GM21717 (cell line): ENCODE measurements around the gene CREB5.

ENCODE experiments used
- ATAC-seq: cut with Tn5 transposase; IDR thresholded peaks from one replicate; pipeline ENCODE4 v1.9.1; 2021; ENCODE audit warnings: mild to moderate bottlenecking, moderate library complexity; ENCODE audit not compliant: unreplicated experiment

CREB5 gene

DNA sequence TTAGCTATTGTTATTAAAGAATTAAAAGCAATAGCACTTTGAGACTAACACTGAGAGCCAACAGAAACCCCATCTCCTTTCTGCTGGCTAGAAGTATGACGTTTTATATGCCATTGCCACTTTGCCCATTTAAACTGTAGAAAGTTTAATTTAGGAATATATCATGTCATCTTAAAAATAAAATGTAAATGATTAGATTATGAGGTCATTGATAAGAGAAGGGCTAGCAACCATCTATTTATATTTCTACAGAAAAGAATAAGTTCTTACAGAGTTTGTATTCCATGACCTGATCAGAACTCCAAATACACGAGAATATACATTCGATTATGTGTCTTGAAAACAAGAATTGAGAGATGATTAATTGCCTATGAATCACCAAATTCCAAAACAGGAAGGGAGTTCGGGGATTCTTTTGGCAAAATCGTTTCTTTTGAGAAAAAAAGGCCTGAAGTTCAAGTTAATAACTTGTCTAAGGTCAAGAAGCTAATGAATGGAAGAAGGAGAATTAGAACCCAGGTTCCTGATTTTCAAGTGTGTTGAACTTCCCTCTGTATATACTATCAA, 318.9 kb downstream of the CREB5 start:
- ATAC-seq: no peak

DNA sequence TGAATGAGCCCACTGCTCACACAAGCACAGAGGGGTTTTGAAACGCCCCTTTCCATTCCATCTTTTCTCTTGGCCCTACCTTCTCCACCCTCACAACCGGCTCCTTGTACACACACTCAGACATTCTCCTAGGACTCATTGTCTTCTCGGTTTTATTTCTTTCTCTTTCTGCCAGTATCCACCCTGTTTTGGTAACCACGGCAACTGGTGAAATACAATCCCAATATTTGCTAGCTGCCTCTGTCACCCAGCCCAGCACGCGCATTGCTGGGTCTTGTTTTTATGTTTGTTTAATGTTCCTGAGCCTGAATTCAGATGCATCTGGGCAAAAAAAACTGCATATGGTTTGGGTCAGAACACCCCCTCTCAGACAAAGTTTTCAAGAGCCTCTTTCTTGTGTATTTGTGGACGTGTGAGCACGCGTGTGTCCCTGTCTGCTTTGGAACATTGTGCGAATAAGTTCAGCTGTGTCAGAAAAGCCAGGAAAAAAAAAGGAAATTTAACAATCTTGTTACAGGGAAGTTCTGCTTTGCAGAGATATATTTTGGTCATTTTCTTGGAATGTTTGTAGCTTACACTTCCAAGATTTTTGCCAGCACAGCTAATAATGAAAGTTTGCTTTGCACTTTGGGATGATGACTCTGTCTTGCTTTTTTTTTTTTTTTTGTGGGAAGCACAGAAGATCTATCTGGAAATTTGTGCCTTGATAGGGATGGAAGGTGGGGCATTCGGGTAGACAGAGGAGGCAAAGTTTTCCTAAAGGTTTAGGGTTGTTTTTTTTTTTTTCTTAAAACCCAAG, 320.0 kb downstream of the CREB5 start:
- no peak for ATAC-seq

DNA sequence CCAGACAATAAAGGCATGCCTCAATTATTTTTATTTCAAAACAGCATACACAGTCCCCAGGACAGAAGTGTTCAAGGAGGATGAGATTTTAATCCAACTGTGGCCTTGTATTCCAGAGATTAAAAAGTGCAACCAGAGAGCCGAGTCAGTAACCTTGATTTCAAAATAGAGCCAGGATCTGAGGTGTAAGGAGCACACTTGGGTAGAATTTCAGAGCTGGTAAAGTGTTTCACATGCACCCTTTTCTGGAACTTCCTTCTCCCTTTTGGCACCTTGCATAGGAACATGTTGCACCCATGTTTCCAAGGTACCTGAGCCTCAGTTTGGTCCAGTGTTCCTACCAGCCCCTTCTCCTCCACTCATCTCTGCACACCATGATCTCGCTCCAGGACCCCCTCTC, 320.7 kb downstream of the CREB5 start:
- no peak for ATAC-seq

DNA sequence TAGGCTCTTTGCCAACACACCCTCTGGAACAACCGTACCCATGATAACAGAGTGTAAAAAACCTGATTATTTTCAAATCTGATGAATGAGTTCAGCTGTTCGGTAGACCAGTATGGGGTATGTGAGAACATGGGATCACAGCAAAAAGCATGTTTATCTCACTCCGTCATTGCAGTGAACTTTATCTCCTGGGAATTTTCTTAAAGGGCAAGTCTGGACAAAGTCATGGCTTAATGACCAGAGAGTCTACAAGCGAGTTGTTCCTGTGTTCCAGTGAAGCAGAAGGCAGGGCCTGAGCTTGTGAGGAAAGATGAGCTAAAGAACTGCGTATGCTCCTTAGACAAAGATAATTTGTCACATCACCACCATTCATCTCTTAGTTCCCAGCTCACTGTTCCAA, 326.1 kb downstream of the CREB5 start:
- no peak for ATAC-seq

DNA sequence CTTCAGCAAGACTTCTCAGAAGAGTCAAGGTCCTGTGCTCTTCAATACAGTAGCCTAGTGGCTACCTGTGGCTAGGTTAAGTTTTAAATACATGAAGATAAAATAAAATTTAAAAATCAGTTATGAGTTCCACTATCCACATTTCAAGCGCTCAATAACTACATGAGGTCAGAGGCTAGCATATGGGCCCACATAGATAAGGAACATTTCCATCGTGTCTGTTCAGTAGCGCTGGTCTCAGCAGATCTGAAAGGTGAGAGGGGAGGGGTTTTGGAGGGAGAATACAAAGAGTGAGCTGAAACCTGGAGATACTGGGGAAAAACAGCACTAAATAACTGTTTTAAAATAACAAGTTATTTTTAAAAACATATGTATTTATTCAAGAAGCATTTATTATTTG, 326.8 kb downstream of the CREB5 start:
- ATAC-seq: no peak

DNA sequence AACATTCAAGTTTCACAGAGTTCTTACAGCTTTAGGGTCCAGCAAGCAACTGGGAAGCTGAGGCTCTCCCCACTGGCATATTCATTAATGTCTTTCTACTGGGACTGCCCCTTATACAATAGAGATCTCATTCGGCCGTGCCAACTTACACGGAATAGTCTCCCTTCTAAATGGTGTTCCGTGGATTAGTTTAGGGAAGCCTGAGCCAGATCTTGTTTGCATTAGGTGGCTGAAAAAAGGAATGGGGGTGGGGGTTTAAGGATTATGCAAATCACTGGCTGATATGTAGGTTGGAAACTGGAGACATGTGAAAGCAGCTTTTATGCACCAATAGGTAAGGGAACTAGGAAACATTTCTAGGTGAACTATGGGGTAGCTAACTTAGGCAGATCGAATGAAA, 327.5 kb downstream of the CREB5 start:
- no peak for ATAC-seq

DNA sequence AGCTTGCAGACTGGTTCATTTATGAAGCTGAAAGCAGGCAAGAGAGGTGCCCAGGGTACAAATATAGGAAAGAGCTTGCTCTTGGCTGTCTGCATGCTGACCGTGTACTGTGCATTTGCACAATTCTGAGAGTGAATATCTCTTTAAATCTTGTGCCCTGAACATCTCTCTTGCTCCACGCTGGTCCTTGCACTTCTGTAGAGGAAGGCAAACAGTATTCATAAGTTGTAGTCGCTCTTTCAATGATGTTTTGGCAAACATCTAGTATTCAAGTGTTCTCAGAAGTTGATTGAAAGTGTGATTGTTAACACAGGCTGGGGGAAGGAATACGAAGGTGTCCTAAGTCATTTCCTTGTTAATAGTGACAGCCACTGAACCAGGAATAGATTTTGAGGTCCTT, 332.6 kb downstream of the CREB5 start:
- ATAC-seq: no peak

DNA sequence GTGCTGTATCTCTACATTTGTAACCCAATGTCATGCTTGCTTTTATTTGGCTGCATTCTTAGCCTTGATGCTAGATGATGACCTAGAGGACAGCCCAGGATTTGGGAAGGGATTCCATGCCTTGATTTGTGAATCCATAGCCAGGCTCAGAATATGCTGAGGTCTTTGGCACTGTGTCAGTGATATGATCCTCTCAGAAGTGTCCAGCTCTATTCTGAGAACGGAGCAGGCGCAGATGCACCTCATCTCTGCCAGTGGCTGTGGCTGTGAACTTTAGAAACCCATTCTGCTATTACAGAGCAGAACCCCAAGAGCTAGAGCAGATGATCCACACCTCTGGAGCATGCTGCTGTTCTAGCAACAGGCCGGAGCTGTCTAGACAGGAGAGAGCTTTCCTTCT, 333.0 kb downstream of the CREB5 start:
- no peak for ATAC-seq

DNA sequence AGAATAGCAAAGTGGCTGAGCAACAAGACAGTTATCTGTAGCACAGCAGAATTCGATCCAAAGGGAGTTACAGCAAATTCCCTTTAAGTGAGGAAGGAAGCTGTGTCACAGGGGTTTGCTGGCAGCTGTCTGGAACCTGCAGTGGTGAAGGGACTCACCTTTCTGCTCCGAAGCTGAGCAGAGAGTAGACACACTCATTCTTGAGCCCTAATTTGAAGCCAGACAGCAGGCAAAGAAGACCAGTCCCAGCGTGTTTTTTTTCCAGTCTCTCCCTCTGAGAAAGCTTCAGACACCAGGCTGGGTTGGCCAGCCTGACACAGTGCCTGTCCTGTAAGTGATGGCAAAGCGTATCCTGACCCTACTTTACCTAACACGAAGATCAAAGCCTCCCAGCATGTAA, 335.1 kb downstream of the CREB5 start:
- ATAC-seq: no peak

DNA sequence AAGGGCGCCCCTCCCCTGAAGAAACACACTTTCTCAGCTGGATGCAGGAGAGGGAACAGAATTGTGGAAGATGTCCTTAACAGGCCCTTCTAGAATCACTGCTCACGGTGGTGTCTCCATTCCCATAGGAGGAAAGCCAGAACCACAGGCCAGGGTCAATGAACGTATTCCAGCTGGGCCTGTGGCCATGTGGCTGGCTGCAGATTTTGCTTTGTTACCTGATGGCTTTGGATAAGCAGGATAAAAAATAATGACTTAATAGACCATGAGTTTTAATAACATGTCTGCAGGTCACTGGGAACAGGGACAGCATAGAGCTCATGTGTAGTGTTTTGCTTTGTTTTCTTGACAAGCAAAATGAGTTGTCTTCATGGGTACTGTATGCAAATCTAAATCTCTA, 335.5 kb downstream of the CREB5 start:
- ATAC-seq: no peak

DNA sequence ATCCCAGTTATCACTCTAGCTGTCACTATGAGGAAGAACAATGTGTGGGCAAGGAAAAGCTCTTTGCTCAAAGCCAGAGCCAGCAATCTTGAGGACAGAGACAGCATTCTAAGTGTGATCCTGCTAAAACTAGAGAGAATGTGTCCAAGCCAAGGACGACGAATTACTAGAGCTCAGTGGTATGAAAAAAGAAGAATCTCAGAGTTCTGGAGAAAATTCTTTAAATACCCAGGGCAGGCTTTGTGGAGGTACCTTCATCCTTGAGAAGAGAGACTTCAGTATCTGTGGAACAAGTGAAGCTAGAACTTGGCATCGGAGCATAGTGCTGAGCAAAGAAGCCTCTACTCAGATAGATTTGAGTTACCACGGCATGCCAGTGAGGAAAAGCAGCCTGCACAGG, 336.0 kb downstream of the CREB5 start:
- no peak for ATAC-seq

DNA sequence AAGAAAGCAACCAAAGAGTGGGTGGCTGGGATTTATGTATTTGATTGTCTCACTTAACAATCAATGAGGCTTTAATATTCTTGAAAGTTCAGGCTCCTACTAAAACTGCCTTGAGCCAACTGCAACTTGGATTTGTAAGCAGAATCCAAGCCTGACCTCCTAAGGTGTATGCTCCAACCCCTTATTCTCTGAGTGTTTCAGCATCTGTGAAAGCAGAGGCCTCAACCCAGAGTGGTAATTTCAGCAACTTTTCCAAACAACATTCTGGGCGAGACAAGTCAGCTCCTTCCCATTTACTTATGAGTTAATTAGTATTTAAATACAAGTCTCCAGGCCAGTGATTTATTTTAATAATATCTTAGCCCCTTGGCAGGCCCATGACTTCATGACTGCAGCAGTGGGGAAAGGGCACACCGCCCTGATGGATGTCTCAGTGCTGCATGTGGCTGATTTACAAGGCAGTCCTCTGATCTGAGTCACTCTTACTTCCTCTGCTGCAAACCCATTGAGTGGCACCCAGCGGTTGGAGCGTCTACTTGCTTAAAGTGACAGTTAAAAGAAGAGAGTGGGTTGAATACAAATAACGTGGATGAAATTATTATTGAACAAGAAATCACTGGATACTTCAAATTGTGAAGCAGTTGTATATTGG, 336.7 kb downstream of the CREB5 start:
- ATAC-seq: peak; percentile 67

DNA sequence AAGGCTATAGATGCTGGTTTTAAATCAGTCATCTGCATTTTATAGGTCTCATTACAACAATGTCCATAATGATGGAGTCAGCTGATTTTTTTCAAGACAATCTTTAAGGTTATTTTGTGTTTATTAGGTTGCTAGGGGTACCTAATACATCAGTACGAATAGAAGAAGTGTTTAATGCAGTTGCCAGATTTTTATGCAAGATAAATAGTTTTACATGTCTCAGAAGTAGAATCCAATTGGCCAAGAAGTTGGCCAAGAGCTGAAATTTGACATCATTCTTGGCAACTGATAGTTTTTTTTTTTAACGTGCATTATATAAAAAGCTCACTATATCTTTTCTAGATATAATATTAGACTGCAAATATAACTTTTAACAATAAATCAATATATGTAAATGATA, 337.3 kb downstream of the CREB5 start:
- no peak for ATAC-seq

DNA sequence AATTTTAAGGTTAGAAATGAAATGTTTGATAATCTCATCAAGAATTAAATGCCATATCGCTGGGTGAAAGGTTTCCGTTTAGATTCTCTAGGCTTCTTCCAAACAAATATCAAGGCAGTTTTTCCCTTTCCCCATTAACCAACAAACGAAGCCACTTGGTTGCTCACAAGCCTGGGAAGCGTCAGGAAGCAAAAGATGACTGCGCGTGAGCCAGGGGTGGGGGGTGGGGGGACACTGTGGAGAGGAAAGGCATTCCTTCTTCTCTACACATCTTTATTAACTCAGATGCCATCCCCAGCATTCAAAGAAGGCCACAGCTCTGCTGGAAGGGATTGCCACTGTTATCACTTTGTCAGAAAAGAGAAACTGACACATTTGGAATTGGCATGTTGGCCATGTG, 338.7 kb downstream of the CREB5 start:
- ATAC-seq: no peak

DNA sequence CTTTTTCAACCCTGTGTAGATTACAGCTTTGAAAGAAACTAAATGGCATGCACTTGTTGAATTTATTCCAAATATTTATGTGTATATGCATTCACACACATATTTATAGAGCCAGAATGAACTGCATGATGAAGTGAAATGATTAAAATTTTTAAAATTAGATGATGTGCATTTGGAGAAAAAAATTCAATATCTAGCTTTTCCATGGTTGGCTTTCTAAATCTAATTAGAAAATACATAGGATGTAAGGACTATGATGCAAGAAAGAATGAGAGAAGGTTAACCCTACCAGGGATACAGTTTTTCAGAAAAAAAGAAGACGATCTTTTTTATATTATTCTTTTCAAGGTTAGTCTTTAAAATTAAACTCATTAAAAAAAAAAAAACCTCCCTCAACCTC, 341.3 kb downstream of the CREB5 start:
- no peak for ATAC-seq

DNA sequence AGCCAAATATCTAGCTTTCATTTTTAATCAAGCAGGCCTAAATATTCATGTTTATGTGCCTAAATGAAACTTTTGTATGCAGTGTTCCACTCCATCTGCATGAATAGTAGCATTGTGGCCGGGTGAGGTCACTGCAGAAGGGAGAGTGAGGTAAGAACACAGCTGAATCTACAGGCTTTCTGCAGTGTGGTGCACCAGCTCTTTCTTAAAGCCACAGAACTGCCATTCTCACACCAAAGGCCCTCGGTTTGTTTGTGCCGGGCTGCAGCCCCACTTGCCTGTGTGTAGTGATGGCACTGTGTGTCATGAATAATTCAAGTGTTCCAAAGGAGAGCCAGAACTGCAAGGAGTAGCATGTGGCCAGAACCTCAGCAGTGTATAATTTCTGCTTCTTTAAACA, 341.7 kb downstream of the CREB5 start:
- no peak for ATAC-seq

DNA sequence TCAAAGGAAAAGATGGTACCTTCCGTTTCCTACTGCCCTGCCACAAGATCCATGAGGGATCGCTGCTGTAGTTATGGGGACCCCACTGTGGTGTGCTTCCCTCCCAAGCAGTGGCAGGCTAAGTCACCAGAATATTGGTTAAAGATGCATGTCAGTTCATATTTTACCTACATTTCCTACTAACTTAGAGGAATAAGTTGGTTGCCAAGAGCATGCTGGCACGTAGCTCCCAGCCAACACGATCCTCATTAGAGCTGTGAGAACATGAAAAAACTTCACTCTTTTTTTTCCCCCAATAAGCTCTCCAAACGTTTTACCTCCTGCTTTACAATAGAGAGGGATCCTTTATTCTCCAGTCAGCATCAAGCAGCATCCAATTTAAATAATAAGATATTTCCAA, 342.1 kb downstream of the CREB5 start:
- ATAC-seq: no peak

DNA sequence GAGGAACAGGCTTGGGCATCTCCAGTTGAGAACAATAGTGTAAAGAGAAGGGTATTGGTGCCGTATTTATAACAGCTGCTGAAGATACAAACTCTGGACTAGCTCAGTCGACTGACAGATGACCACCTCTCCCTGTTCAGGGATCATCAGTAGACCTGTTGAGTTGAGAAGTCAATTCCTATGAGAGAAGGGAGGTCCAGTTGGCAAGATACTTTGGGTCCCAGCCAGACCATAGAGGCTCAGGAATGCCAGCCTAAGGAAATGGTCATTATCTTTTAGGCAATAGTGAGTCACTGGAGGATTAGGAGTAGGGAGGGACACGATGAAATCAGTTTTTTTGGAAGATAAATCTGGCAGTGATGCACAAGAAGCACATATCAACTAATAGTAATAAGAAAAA, 342.9 kb downstream of the CREB5 start:
- ATAC-seq: no peak

DNA sequence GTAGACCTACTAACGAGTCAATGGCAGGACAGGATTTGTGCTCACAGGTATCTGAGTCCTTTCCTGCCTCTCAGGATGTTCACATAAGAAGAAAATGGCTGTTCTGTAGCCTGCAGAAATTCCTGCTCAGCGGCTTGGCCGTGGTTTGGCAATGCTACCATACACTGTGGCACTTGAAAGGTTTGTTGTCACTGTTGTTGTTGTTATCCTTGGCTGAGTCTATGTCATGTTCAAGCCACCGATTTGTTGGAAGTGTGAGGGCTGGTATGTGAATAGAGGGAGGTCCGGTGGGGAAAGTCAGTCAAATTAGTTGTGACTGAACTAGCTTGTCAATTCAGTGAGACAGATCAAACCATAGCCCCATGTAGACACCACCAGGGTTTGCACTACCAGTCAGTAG, 345.9 kb downstream of the CREB5 start:
- no peak for ATAC-seq

DNA sequence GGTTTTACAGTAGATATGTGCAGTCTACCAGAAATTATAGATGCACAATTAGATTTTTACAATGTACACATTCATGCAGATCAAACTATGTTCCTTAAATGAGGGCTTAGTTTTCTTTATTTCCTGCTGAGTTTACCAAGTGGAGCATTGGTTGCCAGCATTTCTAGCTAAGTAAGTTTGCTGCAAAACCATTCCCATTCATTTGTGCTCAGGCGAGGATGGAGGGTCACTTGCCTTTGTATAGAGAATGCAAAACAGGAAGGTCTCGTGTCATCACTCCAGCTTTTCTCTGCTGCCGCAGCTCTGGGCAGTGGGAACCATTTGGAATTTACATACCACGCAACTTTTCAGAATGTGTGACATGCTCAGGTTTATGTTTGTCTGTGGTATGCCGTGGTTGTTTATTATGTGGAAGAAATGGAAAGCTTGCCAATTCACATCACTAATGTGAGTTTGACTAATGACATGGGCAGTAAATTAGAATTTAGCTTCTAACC, 347.2 kb downstream of the CREB5 start:
- no peak for ATAC-seq

DNA sequence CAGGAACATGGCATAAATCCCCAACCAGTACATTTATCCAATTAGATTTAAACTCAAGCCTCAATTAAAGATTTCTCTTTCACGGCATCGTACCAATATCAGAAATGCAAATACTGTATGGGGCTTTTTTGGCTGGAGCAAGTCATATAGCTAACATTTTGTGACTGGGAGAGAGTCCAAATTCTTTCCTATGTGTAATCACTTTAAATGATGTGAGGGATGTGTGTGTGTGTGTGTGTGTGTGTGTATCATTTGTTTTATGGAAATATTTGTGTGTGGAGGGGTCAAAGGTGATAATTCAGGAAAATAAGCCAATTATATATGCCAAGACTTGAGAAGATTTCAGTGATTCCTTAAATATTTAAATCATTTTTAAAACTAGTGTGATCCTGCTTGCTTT, 349.2 kb downstream of the CREB5 start:
- no peak for ATAC-seq

DNA sequence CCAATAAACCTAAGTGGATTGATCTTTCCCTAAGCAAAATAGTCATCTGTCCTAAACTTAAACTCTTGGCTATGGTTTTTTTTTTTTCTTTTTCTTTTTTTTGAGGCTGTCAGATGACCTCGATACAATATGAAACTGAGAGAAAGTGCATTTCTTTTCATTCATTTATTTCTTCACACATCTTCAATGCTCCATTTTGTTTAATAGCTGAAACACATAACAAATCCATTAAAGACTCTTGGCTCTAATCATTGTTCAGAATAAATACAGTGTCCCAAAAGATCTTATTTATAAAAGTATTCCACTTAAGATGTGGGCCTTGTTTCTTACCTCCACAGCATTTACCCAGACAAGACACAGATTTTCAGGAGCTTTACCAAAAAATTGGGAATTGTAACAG, 350.3 kb downstream of the CREB5 start:
- ATAC-seq: no peak
